Caco-2 (cell line): ENCODE measurements around the gene INSYN2B. TPM values are rescaled to one million over a fixed set of nuclear protein-coding genes. Genes with fewer than 3 reads are reported as not detected.

ENCODE experiments used
- BruUV-seq: library from RNA; stranded (reverse); fragments of 400-500 nt; replicated peaks from 2 replicates; lab custom pipeline; 2021; lab: Mats Ljungman, UMichigan
- CTCF ChIA-PET: fragments of 300-600 bp; sonication (Branson Sonifier 250); formaldehyde crosslinking; loops from one replicate; lab custom pipeline; 2022; ENCODE audit warnings: antibody characterized with exemption; lab: Charles Lee
- POLR2A ChIA-PET: fragments of 300-600 bp; sonication (Branson Sonifier 250); formaldehyde crosslinking; loops from one replicate; lab custom pipeline; 2022; ENCODE audit warnings: antibody characterized with exemption; lab: Charles Lee
- DNase-seq, 2 experiments: peaks; one replicate each; pipeline versions ENCODE4 v3.0.0 to v3.0.0-alpha.2; 2020 to 2022
- H3K27me3 ChIP-seq: replicated peaks from 2 replicates; pipeline ENCODE4 v1.6.0; 2011; ENCODE audit warnings: low read length; ENCODE audit not compliant: control insufficient read depth, insufficient read depth
- H3K36me3 ChIP-seq: 2 replicates; pipeline ENCODE4 v1.5.1; 2011; ENCODE audit warnings: low read length; ENCODE audit not compliant: control insufficient read depth, insufficient read depth
- H3K4me1 ChIP-seq: fragments of 250-450 bp; sonication (Bioruptor Pico); 2 replicates; pipeline ENCODE4 v1.5.1; 2020; ENCODE audit warnings: mild to moderate bottlenecking
- H3K4me3 ChIP-seq: 2 replicates; pipeline ENCODE4 v1.5.1; 2011; ENCODE audit warnings: low read depth, mild to moderate bottlenecking, control low read depth, low read length
- H3K9me3 ChIP-seq: fragments of 250-450 bp; sonication (Bioruptor Pico); 2 replicates; pipeline ENCODE4 v1.5.1; 2020; ENCODE audit warnings: mild to moderate bottlenecking, moderate library complexity
- H3K27ac Mint-ChIP-seq: one replicate; pipeline ENCODE4 v1.8.0; 2022; ENCODE audit warnings: mixed read lengths; ENCODE audit not compliant: unreplicated experiment
- H3K27me3 Mint-ChIP-seq: one replicate; pipeline ENCODE4 v1.8.0; 2022; ENCODE audit warnings: mixed read lengths; ENCODE audit not compliant: insufficient read depth, unreplicated experiment
- H3K36me3 Mint-ChIP-seq: one replicate; pipeline ENCODE4 v1.8.0; 2022; ENCODE audit warnings: mild to moderate bottlenecking, mixed read lengths; ENCODE audit not compliant: insufficient read depth, unreplicated experiment
- H3K4me1 Mint-ChIP-seq: one replicate; pipeline ENCODE4 v1.8.0; 2022; ENCODE audit warnings: low read depth, mixed read lengths; ENCODE audit not compliant: unreplicated experiment
- H3K4me3 Mint-ChIP-seq: one replicate; pipeline ENCODE4 v1.8.0; 2022; ENCODE audit warnings: mild to moderate bottlenecking, moderate library complexity, mixed read lengths; ENCODE audit not compliant: unreplicated experiment
- H3K9me3 Mint-ChIP-seq: one replicate; pipeline ENCODE4 v1.8.0; 2022; ENCODE audit warnings: mixed read lengths; ENCODE audit not compliant: unreplicated experiment
- CTCF ChIP-seq, 2 experiments: fragments of 200-600 bp in 1 of 2; IDR thresholded peaks; 1 replicate in 1 of 2; 2 replicates in 1 of 2; pipeline versions ENCODE4 v1.5.1 to v1.8.0; 2011 to 2022; ENCODE audit warnings: antibody characterized with exemption in 1 of 2, control low read depth in 1 of 2, inconsistent platforms in 1 of 2, low read depth in 1 of 2, low read length in 1 of 2, mild to moderate bottlenecking in 1 of 2, moderate library complexity in 1 of 2; ENCODE audit not compliant: insufficient read depth in 1 of 2, severe bottlenecking in 1 of 2, unreplicated experiment in 1 of 2
- intact Hi-C: fragments of 100-400 bp; cut with micrococcal nuclease; formaldehyde crosslinking; loops from one replicate; pipeline ENCODE4 v1.10.0; 2022; ENCODE audit not compliant: unreplicated experiment
- total RNA-seq: library from RNA; stranded (reverse); gene quantifications from 2 replicates; pipeline ENCODE4 v1.2.3, GENCODE V29; 2022

Gene INSYN2B
- total RNA-seq, 1 experiment from 2014 or later, result not detected

- H3K4me1 Mint-ChIP-seq, result no peaks in the 10 kb centered on the region
- no peaks in the 10 kb centered on the region for H3K36me3 Mint-ChIP-seq
- intact Hi-C loops, result no loop called here
These were observed 66.8 kb downstream of the INSYN2B start for GRCh38 chr5:169913479-169913878.

GRCh38 chr5:169911448-169912212 is 68.7 kb downstream of the INSYN2B start:
- intact Hi-C loops, result no loop called here
- H3K27ac Mint-ChIP-seq, result no peak overlapping the region
- H3K4me3 Mint-ChIP-seq, result no peak overlapping the region
- peak in 1 of 2 experiments; percentile 7 for TF ChIP-seq CTCF (IDR thresholded peaks at IDR 0.05; ENCODE audit: insufficient read depth in 1 of 2, low read depth in 1 of 2, low read length in 1 of 2, severe bottlenecking in 1 of 2, unreplicated experiment in 1 of 2)
- no peaks in the 10 kb centered on the region for H3K36me3 Mint-ChIP-seq
- H3K4me3 ChIP-seq, result no peak overlapping the region
- ChIA-PET POLR2A (no interaction called here), CTCF (no interaction called here)
- H3K4me1 ChIP-seq, result no peaks in the 10 kb centered on the region; the same call in 1 of the 2 replicates
- DNase-seq, result no peak
- H3K9me3 ChIP-seq, result no peaks in the 10 kb centered on the region
- no peaks in the 10 kb centered on the region for H3K27me3 ChIP-seq
- H3K27me3 Mint-ChIP-seq, result peaks cover 6% of the 10 kb centered on the region
- no TSS peak for BruUV-seq
- no peaks in the 10 kb centered on the region for H3K9me3 Mint-ChIP-seq
- H3K36me3 ChIP-seq, result no peaks in the 10 kb centered on the region
- H3K4me1 Mint-ChIP-seq, result no peaks in the 10 kb centered on the region

More at GRCh38 chr5:169913479-169913878, 66.8 kb downstream of the INSYN2B start:
- Mint-ChIP-seq H3K4me3 (no peak overlapping the region), H3K27me3 (peaks cover 6% of the 10 kb centered on the region), H3K9me3 (no peaks in the 10 kb centered on the region), H3K27ac (no peak overlapping the region)
- H3K27me3 ChIP-seq, result no peaks in the 10 kb centered on the region
- no peaks in the 10 kb centered on the region; the same call in 1 of the 2 replicates for H3K4me1 ChIP-seq
- TF ChIP-seq CTCF (IDR thresholded peaks at IDR 0.05; ENCODE audit: insufficient read depth in 1 of 2, low read depth in 1 of 2, low read length in 1 of 2, severe bottlenecking in 1 of 2, unreplicated experiment in 1 of 2), result no peak
- no peaks in the 10 kb centered on the region for H3K9me3 ChIP-seq
- DNase-seq, result no peak
- no TSS peak for BruUV-seq
- ChIA-PET POLR2A (no interaction called here), CTCF (interaction anchor here (1.2 kb wide), 1 partner anchor 67 kb away, joined by 4 read pairs; the partner anchor contains the start of gene INSYN2B)
- H3K4me3 ChIP-seq, result no peak overlapping the region
- no peaks in the 10 kb centered on the region for H3K36me3 ChIP-seq

GRCh38 chr5:169910393-169910792 is 69.9 kb downstream of the INSYN2B start:
- no peak for TF ChIP-seq CTCF (IDR thresholded peaks at IDR 0.05; ENCODE audit: insufficient read depth in 1 of 2, low read depth in 1 of 2, low read length in 1 of 2, severe bottlenecking in 1 of 2, unreplicated experiment in 1 of 2)
- POLR2A ChIA-PET, result no interaction called here
- Histone ChIP-seq H3K27me3 (no peaks in the 10 kb centered on the region), H3K4me3 (no peak overlapping the region), H3K9me3 (no peaks in the 10 kb centered on the region), H3K4me1 (no peaks in the 10 kb centered on the region; the same call in 1 of the 2 replicates), H3K36me3 (no peaks in the 10 kb centered on the region)
- Mint-ChIP-seq H3K4me1 (no peaks in the 10 kb centered on the region), H3K9me3 (no peaks in the 10 kb centered on the region), H3K27ac (no peak overlapping the region), H3K27me3 (peaks cover under 1% of the 10 kb centered on the region), H3K36me3 (no peaks in the 10 kb centered on the region), H3K4me3 (no peak overlapping the region)
- DNase-seq, result no peak
- intact Hi-C loops, result no loop called here
- CTCF ChIA-PET, result no interaction called here
- no TSS peak for BruUV-seq
